ENCODE results near the gene HEYL. TPM values are rescaled to one million over a fixed set of nuclear protein-coding genes. Genes with fewer than 3 reads are reported as not detected.
"Not testable (repeated sequence)": the region's sequence is repeated elsewhere in the genome, so short reads cannot be mapped to it uniquely, and the experiment has no call there.

The HEYL gene
- total RNA-seq, 1 donor, result 1.6 TPM

DNA sequence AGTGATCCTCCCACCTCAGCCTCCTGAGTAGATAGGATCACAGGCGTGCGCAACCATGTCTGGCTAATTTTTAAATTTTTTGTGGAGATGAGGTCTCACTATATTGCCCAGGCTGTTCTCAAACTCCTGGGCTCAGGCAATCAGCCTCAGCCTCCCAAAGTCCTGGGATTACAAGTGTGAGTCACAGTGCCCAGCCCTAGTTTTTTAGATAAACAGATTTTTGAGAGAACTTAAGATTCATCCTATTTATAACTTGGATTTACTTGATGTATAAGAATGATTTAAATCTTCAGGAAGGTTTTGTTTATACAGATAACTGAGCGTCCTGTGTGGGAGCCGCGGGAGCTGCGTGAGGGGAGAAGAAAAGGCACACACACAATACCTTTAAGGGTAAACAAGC is 26.2 kb downstream of the HEYL start:
- DNase-seq (ENCODE audit: low read depth in 2 of 3, low spot score in 2 of 3), result no peak

GRCh38 chr1:39609618-39610331 is 29.7 kb downstream of the HEYL start:
- peak; percentile 59 to 77 (median 74) for DNase-seq (ENCODE audit: low read depth in 2 of 3, low spot score in 2 of 3)

DNA sequence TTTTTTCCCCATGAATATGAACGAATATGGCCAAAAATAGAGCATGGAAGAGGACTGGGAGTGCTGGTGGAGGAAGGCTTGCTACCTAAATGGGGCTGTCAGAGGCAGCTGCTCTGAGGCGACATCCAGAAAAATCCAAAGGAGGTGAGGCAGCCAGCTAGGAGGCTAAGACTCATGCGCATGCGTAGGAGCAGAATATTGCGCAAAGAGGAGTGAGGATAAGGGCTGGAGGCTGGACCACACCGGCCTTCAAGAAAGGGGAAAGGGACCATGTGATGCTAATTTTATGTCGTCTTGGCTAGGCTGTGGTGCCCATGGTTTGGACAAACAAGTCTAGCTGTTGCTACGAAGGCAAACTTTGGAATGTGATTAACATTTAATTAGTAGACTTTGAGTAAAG is 30.5 kb downstream of the HEYL start:
- no peak for DNase-seq (ENCODE audit: low read depth in 2 of 3, low spot score in 2 of 3)

DNA sequence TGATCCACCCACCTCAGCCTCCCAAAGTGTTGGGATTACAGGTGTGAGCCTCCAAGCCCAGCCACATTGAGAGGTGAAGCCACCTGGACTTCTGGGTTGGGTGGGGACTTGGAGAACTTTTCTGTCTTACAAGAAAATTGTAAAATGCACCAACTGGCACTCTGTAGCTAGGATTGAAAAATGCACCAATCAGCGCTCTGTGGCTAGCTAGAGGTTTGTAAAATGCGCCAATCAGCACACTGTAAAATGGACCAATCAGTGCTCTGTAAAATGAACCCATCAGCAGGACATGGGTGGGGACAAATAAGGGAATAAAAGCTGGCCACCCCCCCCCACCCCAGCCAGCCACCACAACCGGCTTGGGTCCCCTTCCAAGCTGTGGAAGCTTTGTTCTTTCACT is 35.8 kb downstream of the HEYL start:
- not testable (repeated sequence) for DNase-seq (ENCODE audit: low read depth in 2 of 3, low spot score in 2 of 3)

- not testable (repeated sequence) for DNase-seq (ENCODE audit: low read depth in 2 of 3, low spot score in 2 of 3)
These were observed 37.7 kb downstream of the HEYL start for GRCh38 chr1:39601667-39602255.

- no peak for DNase-seq (ENCODE audit: low read depth in 2 of 3, low spot score in 2 of 3)
These were observed 43.3 kb downstream of the HEYL start for GRCh38 chr1:39596163-39596562.

GRCh38 chr1:39593386-39593785 is 46.1 kb downstream of the HEYL start:
- DNase-seq (ENCODE audit: low read depth in 2 of 3, low spot score in 2 of 3), result no peak

- no peak for DNase-seq (ENCODE audit: low read depth in 2 of 3, low spot score in 2 of 3)
These were observed 47.4 kb downstream of the HEYL start for GRCh38 chr1:39592069-39592468.

GRCh38 chr1:39590546-39590945 is 48.9 kb downstream of the HEYL start:
- DNase-seq (ENCODE audit: low read depth in 2 of 3, low spot score in 2 of 3), result no peak

DNA sequence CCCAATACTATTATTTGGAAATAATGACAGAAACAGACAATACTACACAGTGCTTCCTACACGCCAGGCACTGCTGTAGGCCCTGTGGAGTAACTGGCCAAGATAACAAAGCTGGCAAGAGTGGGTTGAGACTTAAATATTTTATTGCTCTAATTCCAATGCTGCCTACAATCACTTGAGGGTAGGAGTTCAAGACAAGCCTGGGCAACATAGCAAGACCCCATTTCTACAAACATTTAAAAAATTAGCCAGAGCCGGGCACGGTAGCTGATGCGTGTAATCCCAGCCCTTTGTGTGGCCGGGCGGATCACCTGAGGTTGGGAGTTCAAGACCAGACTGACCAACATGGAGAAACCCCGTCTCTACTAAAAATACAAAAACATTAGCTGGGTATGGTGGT is 53.5 kb downstream of the HEYL start:
- no peak for DNase-seq (ENCODE audit: low read depth in 2 of 3, low spot score in 2 of 3)

- DNase-seq (ENCODE audit: low read depth in 2 of 3, low spot score in 2 of 3), result peak; percentile 11 to 36 (median 23)
These were observed 63.3 kb downstream of the HEYL start for GRCh38 chr1:39576016-39576657.

DNA sequence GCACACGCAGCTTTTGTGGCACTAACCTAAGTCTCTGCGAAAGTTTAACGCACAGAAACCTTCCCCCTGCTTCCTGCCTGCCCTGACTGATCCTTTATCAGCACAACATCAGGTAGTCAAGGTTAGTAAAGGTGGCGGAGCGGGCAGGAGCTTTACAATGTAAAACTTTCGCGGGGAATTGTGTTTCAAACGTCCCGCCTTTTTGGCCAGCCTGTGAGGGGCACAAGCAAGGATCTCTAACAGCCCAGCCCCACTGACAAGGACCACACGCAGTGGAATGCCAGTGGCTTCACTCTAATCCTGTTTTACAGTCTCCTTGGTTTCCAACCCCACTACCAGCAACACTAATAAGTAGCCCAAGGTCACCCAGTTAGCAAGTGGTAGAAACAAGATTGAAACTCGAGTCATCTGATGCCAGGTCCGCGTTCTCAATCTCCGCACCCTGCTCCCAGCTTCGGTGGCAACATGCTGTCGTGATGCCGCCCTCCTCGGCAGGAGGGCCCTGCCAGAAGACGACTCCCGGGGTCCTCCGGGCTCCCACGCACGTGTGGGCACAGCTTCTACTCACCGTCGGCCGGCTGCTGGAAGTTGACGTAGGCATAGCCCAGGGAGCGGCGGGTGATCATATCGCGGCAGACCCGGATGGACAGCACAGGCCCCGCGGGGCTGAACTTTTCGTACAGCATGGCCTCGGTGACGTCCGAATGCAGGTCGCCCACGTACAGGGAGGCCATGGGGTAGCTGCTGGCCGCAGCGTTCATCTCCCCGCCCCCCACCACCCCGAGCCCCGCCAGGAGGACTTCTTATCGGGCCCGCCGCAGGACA is 64.0 kb downstream of the HEYL start:
- peak; percentile 23 to 47 (median 36) for DNase-seq (ENCODE audit: low read depth in 2 of 3, low spot score in 2 of 3)

DNA sequence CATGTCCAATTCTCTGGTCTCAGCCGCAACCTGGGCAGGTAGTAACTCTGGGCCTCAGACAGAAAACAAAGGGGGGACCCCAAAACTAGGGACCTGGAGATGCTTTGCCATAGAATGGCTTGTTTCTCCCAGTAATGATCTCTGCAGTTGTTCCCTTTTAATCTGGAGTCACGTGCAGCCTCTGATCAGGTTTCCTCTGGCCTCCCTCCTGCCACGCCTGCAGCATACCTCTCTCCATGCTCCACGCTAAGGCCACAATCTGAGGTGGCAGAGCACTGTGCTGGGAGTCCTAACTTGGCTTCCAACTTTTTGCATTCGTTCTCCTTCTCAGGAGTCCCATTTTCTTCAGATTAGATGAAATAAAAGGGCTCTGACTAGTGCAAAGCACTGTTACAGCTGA is 64.8 kb downstream of the HEYL start:
- no peak for DNase-seq (ENCODE audit: low read depth in 2 of 3, low spot score in 2 of 3)

Other genes starting within 250 kb of the HEYL start
- gene BMP8A, start 148.0 kb downstream of the HEYL start, total RNA-seq, result 0.27 TPM
- 137 TPM for gene PABPC4, start 62.9 kb downstream of the HEYL start, total RNA-seq
- not detected for gene NT5C1A, start 32.5 kb upstream of the HEYL start, total RNA-seq
- gene HPCAL4, start 51.8 kb upstream of the HEYL start, total RNA-seq, result 0.27 TPM
- gene PPIE, start 99.2 kb upstream of the HEYL start, total RNA-seq, result 29.9 TPM
- gene OXCT2, start 131.7 kb upstream of the HEYL start, total RNA-seq, result 1.6 TPM
- gene BMP8B, start 149.2 kb upstream of the HEYL start, total RNA-seq, result 0.27 TPM
- gene TRIT1, start 243.9 kb upstream of the HEYL start, total RNA-seq, result 22.9 TPM